Measurements from ENCODE around the gene CCDC59.

DNA sequence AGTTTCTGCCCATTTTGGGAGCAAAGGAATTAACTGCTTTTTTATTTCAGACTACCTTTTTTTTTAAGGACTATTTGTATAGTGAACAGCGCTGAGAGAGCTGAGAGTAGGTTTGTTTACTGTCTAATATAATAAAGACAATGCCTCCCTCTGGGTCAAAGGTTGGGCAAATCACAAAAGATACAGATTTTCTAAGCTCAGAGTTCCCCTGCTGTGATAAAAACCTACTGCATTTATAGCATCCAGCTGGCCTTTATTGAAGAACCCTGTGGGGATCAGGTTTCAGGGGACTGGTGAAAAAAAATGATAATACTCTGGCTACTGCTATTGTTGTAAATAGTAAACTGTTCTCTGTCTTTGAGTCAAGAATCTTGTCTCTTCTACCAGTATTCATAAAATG, 28.7 kb downstream of the CCDC59 start:
- TF ChIP-seq, protein P1, sequence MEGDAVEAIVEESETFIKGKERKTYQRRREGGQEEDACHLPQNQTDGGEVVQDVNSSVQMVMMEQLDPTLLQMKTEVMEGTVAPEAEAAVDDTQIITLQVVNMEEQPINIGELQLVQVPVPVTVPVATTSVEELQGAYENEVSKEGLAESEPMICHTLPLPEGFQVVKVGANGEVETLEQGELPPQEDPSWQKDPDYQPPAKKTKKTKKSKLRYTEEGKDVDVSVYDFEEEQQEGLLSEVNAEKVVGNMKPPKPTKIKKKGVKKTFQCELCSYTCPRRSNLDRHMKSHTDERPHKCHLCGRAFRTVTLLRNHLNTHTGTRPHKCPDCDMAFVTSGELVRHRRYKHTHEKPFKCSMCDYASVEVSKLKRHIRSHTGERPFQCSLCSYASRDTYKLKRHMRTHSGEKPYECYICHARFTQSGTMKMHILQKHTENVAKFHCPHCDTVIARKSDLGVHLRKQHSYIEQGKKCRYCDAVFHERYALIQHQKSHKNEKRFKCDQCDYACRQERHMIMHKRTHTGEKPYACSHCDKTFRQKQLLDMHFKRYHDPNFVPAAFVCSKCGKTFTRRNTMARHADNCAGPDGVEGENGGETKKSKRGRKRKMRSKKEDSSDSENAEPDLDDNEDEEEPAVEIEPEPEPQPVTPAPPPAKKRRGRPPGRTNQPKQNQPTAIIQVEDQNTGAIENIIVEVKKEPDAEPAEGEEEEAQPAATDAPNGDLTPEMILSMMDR (IDR thresholded peaks at IDR 0.05): no peak
- TF ChIP-seq POLR2A (IDR thresholded peaks at IDR 0.05): no peak
